ENCODE results near the gene ZDHHC9. TPM values are rescaled to one million over a fixed set of nuclear protein-coding genes. Genes with fewer than 3 reads are reported as not detected.

The ZDHHC9 gene
- total and polyA plus RNA-seq, 9 of the 15 experiments (the other 6 are each of a cell fraction or from before 2014, with no cell fraction given): 6.8 to 22.4 (median 9.1) TPM

- no peaks in the 10 kb centered on the region for H3K9me1 ChIP-seq (ENCODE audit: control insufficient read depth, insufficient read depth, low read length)
- H3K36me3 ChIP-seq (ENCODE audit: control insufficient read depth, insufficient read depth, low read length): no peaks in the 10 kb centered on the region
- H4K20me1 ChIP-seq (replicated peaks; ENCODE audit: control insufficient read depth, insufficient read depth, low read length): no peaks in the 10 kb centered on the region
- ATAC-seq (no peak), FAIRE-seq (no peak), DNase-seq (ENCODE audit: extremely low read depth in 1 of 4, low spot score in 3 of 4) (no peak)
- no peaks in the 10 kb centered on the region for H3K9me3 ChIP-seq (replicated peaks; ENCODE audit: control insufficient read depth, insufficient read depth, low read depth, low read length)
- POLR2A ChIA-PET: no interaction called here
- in situ Hi-C loops (cut with MboI) (no loop called here), intact Hi-C loops (cut with micrococcal nuclease) (no loop called here)
- H3K27ac ChIP-seq (ENCODE audit: extremely low read depth, low read depth, low read length): no peak overlapping the region
- no TSS peak for BruUV-seq (replicated peaks)
- no peak for TF ChIP-seq CSDE1 (IDR thresholded peaks at IDR 0.05)
- TF ChIP-seq CREBBP (IDR thresholded peaks at IDR 0.05; ENCODE audit: low read depth, low read length): no peak
- no peak for TF ChIP-seq ARHGAP35 (IDR thresholded peaks at IDR 0.05; ENCODE audit: partially characterized antibody)
- TF ChIP-seq GABPB2 (CRISPR knock-in tag; conservative IDR thresholded peaks at IDR 0.05): no peak
- TF ChIP-seq USF2 (CRISPR knock-in tag; IDR thresholded peaks at IDR 0.05): no peak
- H3K9ac ChIP-seq (ENCODE audit: insufficient read depth in 1 of 2, low read depth in 2 of 2, low read length in 2 of 2): no peak overlapping the region
- H3K4me3 ChIP-seq: no peak overlapping the region
- H2AFZ ChIP-seq (ENCODE audit: low read depth, low read length): no peak overlapping the region
- H3K4me1 ChIP-seq (replicated peaks in 1 of 2; ENCODE audit: control insufficient read depth in 2 of 2, insufficient read depth in 2 of 2, low read length in 2 of 2): peaks cover 8 to 14% of the 10 kb centered on the region in 2 experiments
- H3K79me2 ChIP-seq (ENCODE audit: control insufficient read depth, insufficient read depth, low read length): no peaks in the 10 kb centered on the region
- no peak overlapping the region for H3K4me2 ChIP-seq (ENCODE audit: insufficient read depth, low read length)
- H3K27me3 ChIP-seq (ENCODE audit: control insufficient read depth in 2 of 2, insufficient read depth in 2 of 2, low read length in 2 of 2): no peaks in the 10 kb centered on the region
- WGBS (ENCODE audit: insufficient coverage, low coverage, missing lambda C conversion rate): 44% methylated on average over 9 of the region's 9 CpGs
- CTCF ChIA-PET (ENCODE audit: low intra/inter-chr PET ratio): no interaction called here
Measured at GRCh38 chrX:129790808-129791207, 52.9 kb downstream of the ZDHHC9 start.

- H3K27me3 ChIP-seq (ENCODE audit: control insufficient read depth in 2 of 2, insufficient read depth in 2 of 2, low read length in 2 of 2): no peaks in the 10 kb centered on the region
- no peak for FAIRE-seq
- no peaks in the 10 kb centered on the region for H3K9me3 ChIP-seq (replicated peaks; ENCODE audit: control insufficient read depth, insufficient read depth, low read depth, low read length)
- no peak for DNase-seq (ENCODE audit: extremely low read depth in 1 of 4, low spot score in 3 of 4)
- no peaks in the 10 kb centered on the region for H3K79me2 ChIP-seq (ENCODE audit: control insufficient read depth, insufficient read depth, low read length)
- intact Hi-C loops (cut with micrococcal nuclease) (no loop called here), in situ Hi-C loops (cut with MboI) (no loop called here)
- ChIA-PET CTCF (ENCODE audit: low intra/inter-chr PET ratio) (no interaction called here), POLR2A (interaction anchor here (1.2 kb wide), 1 partner anchor 16 kb away, joined by 3 read pairs; no protein-coding TSS in a partner anchor)
- H3K4me3 ChIP-seq: no peak overlapping the region
- no TSS peak for BruUV-seq (replicated peaks)
- H3K27ac ChIP-seq (ENCODE audit: extremely low read depth, low read depth, low read length): no peak overlapping the region
- peaks cover 13 to 20% of the 10 kb centered on the region in 2 experiments for H3K4me1 ChIP-seq (replicated peaks in 1 of 2; ENCODE audit: control insufficient read depth in 2 of 2, insufficient read depth in 2 of 2, low read length in 2 of 2)
- H3K9ac ChIP-seq (ENCODE audit: insufficient read depth in 1 of 2, low read depth in 2 of 2, low read length in 2 of 2): no peak overlapping the region
- H3K9me1 ChIP-seq (ENCODE audit: control insufficient read depth, insufficient read depth, low read length): no peaks in the 10 kb centered on the region
- no peaks in the 10 kb centered on the region for H3K36me3 ChIP-seq (ENCODE audit: control insufficient read depth, insufficient read depth, low read length)
- WGBS (ENCODE audit: insufficient coverage, low coverage, missing lambda C conversion rate): 46% methylated on average over 3 of the region's 3 CpGs
- ATAC-seq: peak; percentile 59
- no peak overlapping the region for H3K4me2 ChIP-seq (ENCODE audit: insufficient read depth, low read length)
- no peaks in the 10 kb centered on the region for H4K20me1 ChIP-seq (replicated peaks; ENCODE audit: control insufficient read depth, insufficient read depth, low read length)
- H2AFZ ChIP-seq (ENCODE audit: low read depth, low read length): no peak overlapping the region
- no peak for TF ChIP-seq RBBP5 (IDR thresholded peaks at IDR 0.05; ENCODE audit: borderline replicate concordance, insufficient read depth, low read length, poor library complexity, severe bottlenecking)
- no peak for TF ChIP-seq U2AF2 (optimal IDR thresholded peaks at IDR 0.05; ENCODE audit: low read depth, low read length)
- TF ChIP-seq ZNF696 (CRISPR knock-in tag; conservative IDR thresholded peaks at IDR 0.05): no peak
- TF ChIP-seq CTCF (IDR thresholded peaks at IDR 0.05 in 2 of 3, conservative IDR thresholded peaks at IDR 0.05 in 1 of 3; ENCODE audit: insufficient read depth in 2 of 3, low read depth in 1 of 3, low read length in 3 of 3): peak in 1 of 3 experiments; percentile 7; a peak in 1 of 6 replicates
- TF ChIP-seq BRCA1 (IDR thresholded peaks at IDR 0.05): no peak
- no peak for TF ChIP-seq BRCA1 (CRISPR knock-in tag; IDR thresholded peaks at IDR 0.05)
- TF ChIP-seq IRF1 (CRISPR knock-in tag; IDR thresholded peaks at IDR 0.05; ENCODE audit: borderline replicate concordance): no peak
Measured at GRCh38 chrX:129790146-129790545, 53.5 kb downstream of the ZDHHC9 start.

Measured in K562 (cell line).